GM19025 (cell line): ENCODE measurements around the gene C3orf18.

Experiments
- ATAC-seq: cut with Tn5 transposase; IDR thresholded peaks from one replicate; pipeline ENCODE4 v1.9.1; 2021; ENCODE audit warnings: mild to moderate bottlenecking, low read depth, moderate library complexity; ENCODE audit not compliant: unreplicated experiment

The C3orf18 gene

DNA sequence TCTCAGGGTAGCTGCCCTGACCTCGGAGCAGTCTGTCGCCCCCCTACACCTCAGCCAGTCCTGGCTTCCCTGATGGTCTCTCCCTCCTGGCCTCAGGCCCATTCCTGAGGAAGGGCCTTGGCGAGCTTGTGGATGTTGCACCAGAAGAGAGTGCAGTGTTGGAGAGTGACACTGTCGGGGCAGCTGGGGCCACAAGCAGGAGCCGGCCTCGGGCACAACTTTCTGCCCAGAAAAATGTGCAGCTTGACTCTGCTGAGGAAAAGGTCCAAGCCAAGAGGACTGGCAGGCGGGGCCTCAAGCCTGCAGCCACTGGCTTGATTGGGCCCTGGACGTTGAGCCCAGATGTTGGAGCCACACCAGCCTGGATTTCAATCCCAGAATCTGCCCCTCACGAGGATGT, 14.5 kb upstream of the C3orf18 start:
- no peak for ATAC-seq

DNA sequence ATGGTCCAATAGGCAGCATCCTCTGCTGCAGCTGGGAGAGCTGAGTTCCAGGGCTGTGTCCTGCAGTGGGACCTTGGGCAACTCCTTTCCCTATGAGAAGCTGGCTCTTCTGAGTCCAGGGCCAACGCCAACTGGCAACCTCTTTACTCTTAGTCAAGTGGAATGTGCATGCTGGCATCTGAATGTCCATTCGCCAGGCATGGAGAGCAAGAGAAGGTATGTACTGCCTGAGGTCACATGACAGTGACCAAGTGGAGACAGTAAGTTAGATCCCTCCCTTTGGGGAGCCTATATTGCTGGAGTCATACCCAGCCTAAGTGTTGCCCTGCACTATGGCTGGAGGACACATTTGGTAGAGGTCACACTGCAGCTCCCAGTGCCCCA, 13.9 kb upstream of the C3orf18 start:
- no peak for ATAC-seq

DNA sequence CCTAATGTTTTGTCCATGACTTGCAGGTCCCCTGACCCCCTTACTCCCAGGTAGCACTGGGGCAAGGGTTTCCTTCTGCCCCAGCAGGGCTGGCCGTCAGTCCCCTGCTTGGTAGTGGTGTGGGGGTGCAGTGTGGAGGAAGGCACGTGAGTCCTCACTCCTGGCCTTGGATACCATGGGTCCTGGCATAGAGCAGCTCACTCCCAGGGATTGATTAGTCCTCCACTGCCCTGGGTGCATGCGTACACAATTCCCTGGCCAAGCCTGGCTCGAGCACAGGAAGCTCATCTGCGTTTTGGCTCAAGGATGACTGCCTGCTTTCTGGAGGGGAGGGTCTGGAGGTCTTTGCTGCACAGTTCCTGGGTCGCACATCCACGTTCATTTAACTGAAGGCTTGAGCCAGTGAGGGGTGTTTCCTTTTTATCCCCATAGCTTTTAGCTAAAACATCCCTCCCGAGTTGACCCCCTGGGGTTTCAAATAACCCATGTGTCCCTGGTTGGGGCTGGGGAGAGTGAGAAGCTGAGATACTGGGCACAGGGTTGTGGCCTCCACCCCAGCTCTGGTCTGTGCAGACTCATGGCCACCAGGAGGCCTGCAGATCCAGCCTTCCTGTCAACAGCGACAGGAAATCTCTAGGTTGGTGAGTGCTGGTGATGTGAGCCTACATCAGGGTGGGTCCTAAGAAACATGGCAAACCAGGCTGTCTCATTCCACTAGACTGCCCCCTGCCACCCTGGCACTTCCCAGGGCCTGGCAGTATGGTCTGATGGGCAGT, 13.3 kb upstream of the C3orf18 start:
- ATAC-seq, result no peak

DNA sequence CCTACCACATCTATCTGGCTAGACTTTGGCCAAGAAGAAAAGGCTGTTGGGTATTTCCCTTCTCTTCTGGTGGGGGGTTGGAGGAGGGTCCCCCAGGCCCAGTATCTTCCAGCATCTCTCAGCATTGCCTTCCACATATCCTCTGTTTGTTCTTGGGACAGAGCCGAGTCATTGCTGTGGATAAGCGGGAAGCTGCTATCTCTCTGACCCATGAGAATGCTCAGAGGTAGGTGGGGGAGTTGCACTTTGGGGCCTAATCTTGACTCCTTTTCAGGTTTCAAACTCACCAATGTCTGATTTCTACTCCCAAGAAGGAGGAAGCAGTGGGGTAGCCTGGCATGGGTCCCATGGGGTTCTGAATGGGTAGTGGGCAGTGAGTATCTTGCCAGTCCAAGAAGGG, 9.8 kb upstream of the C3orf18 start:
- ATAC-seq, result no peak

DNA sequence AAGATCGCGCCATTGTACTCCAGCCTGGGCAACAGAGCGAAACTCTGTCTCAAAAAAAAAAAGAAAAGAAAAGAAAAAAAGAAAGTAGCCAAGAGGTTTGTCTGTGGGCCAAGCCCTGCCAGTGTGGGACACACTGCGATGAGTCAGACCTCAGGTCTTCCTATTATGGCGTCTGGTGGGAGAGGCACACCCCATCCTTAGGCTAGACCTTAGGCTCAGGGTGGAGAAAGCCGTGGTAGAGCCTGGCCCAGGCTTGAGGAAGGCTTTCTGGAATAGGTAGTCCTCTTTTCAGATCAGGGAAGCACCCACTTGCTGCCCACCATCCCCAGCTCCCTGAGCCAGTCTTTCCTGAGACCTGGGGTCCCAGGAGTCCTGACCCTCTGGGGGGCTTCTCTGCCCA, 7.8 kb upstream of the C3orf18 start:
- no peak for ATAC-seq

DNA sequence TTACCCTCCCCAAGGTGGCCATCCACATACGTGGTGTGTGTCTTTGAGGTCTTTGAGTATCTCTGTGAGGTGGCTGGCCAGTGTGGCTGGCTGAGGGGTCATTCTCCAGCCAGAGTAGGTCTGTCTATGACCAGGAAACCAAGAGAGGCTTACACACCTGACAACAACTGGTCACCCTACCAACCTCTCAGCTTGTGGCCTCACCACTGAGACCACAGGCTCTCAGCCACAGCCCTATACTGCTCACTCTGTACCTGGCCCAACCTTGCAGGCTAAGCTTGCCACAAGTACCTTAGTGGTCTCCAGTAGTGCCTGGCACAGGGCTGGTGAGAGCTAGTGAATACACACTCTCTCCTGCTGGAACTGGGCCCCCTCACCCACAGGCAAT, 6.9 kb upstream of the C3orf18 start:
- no peak for ATAC-seq

DNA sequence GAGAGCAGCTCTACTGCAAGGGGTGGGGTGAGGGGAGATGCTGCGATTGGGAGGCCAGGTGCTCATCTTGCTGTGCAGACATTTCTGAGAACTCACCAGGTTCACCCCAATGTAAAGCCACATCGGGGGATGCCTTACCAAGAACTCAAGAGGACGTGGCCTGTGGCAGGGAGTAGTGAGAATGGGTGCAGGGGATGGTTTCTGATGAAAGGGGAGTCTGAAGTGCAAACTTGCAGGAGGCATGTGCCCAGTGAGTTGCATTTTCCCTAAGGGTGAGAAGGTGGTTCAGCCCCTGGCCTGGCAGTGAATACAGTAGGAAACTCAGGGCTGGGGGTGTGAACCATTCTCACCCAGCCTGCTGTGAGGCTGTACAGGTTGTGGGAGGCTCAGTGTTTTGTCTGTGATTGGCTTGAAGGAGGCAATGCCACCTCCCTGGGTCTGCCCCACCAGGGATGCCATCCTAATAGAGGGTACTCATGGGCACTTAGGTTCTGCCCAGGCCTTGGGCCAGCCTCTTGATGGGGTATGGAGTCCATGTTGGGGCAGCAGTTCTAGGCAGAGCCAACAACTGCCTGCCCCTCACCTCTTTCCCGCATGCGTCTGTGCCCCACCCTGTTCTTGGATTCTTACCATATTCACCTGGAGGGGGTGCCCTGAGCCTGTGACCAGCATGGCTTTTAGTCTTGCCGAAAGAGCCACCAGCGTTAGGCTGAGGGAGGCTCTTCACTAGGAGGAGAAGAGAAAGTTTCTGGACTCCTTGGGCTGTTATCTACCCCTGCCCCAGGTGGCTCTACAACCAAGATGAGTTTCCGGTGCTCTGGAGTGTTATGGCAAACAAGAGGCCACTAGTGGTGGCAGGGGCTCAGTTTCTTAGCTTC, 6.3 kb upstream of the C3orf18 start:
- ATAC-seq, result no peak

DNA sequence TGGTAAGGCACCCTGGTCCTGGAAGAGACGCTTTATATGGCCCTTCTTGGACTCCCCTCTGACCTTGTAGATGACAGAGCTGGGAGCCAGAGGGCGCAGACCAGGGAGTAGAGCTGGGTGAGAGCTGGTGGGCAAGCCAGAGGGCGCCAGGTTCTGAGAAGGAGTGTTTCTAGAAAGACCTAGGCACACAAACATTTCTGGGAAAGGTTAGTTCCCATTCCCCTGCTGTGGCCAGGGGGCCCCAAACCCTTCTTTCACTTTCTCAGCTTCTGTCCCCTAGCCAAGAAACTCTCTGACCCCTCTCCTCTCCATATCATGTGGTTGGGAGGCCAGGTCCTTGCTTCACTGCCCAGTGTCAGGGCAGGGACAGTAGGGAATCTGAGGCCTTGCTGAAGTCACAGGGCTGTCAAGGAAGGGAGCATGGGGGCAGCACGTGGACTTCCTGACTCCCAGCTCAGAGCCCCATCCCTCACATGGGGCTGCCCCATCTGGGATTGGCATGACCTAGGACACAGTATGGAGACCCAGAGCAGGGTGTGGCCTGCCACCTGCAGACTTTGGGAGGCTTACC, 5.3 kb upstream of the C3orf18 start:
- no peak for ATAC-seq

DNA sequence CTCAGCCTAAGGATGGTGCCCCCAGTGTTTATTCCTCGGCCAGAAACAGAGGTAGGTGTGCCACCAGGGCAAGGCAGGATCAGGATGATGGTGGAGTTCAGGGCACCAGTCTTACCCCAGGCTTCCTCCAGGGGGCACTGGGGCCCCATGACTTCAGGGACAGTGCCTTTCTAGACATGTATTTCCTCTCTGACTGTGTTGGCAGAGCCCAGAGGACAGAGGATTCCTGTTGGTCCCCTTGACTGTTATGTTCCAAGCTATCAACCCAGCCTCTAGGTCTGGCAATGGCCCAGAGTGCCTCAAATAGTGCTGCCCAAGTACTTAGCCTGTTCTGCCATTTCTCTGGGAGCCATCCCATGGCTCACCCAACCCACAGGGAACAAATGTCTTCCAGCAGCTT, 4.6 kb upstream of the C3orf18 start:
- no peak for ATAC-seq

DNA sequence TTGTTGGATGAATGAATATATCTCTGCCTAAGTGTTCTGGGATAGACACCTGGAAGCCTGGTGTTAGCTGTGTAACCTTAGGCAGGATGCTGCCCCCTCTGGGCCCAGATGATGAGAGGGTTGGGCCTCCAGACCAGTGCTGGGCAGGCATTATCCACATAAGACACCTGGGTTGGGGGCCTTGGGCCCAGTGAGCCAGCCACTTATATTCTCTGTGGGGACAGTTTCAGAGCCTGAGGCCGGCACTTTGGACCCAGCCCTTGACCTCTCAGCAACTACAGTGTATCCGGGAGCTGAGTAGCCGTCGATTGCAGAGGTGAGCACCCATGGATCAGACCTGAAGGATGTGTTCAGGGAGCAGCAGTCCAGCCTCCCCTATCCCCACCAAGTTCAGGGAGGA, 3.9 kb upstream of the C3orf18 start:
- ATAC-seq, result no peak

DNA sequence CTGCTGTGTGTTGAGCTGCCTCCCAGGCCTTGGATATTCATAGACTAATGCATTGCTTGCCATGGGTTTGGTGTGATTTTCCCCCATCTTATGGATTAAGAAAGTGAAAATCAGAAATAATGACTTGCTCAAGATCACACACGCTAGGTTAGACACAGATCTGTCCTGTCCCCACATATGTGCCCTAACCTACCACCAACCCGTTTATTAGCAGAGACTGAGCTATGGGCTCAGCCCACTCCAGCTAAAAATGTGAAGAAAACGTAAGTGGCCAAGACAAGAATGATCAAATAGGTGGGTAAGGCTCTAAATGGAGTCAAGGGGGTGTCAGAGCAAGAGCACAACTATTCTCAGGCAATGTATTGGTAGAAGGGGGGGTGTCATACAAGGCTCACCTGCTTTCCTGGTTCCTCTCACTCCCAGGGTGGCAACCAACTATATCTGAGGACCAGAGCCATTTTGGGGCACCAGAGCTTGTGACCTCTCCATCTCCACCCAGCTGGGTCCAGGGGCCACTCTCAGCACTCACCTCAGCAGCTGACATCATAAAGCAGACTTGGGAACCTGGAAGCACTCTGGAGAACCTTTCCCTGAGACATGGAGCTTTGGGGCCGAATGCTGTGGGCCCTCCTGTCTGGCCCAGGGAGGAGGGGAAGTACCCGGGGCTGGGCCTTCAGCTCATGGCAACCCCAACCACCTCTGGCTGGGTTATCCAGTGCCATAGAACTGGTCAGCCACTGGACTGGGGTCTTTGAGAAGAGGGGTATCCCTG, 3.1 kb upstream of the C3orf18 start:
- no peak for ATAC-seq

DNA sequence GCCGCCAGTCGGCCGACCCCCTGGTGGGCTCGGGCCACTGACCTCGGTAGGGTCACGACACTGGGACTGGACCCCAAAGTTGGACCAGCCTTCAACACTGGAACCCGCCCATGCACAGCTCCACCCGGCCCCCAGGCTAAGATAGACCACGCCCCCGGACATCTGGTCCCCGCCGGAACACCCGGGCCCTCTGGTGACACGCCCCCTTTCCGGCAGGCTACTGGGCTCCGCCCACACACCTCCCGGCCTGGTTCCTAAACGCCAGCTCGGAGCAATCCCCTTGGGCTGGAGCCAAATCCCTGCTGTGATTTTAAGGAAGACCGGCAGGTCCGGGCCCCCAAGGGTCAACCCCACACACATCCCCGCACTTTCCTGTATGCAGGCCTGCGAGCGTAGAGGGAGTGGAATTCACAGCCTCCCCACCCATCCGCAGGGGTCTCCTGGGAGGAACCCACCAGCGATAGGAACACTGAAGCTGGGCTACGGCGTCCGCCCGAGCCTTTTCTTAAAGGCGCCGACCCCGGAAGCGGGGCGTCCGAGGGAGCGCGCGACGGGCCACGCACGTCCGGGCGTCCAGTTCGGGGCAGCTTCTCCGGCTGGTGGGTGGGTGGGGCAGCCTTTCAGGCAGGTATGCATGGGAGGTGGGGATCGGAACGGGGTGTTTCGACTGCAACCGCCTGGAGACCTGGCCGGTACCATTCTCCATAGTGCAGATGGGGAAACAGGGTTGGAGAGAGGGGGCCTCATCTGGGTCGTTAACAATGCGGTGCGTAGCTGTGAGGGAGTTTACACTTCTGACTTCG, 1.6 kb upstream of the C3orf18 start, which contains the start of gene HEMK1:
Gene HEMK1 (plus strand): TSS at position 576 of the 803 bp plus-strand sequence. CDS start 1,583 bp downstream, outside the sequence.
- ATAC-seq, result peak; percentile 50

DNA sequence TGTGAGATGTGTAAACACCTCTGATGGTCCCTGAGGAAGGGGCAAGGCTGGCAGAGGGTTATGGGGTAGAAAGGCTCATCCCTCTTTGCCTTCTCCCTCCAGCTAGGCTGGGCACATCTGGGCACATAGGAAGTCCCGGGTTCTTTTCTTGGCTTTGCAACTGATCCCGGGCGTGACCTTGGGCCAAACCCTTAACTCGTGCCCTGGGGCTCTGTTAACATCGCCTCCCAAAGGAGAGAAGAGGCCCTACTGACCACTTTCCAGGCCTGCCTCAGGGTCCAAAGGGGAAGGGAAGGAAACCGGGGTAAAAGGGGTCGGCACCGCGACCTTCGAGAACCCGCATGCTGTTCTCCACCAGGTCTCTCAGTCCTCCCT, 549 bp downstream of the C3orf18 start:
- ATAC-seq, result no peak

DNA sequence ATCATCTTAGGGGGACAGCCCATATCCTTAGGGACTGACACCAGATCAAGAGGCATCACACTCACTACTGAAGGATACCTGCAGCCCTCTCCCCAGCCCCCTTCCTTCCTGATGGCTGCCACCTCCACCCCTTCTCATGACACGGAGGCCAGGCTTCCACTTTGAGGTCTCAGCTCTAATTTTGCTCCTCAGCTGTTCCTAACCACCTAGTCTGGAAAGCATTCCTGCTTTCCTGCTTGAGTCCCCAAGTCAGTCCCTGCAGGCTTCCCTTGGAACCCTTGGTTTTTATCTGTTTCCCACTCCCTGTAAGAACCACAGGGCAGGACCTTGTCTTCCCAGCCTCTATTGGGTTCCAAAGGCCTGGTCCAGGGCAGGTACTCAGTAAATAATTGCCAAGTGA, 3.2 kb downstream of the C3orf18 start:
- no peak for ATAC-seq

DNA sequence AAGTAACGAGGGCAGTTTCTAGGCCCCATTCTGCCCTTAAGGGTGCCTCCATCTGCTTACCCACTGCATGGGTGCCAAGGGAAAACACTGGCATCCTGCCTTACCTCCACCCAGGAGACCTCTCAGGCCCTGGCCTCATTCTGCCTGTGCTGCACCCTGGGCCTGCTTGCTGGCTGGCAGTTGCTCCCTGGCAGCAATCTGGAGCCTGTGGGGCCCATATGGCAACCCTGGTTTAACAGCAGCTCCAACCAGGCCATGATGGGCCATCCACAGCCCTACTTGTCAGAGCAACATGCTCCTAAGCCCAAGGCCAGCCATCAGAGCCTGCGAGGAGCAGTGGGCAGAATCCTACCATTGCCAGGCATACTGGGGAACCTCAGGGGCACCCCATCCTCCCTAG, 3.7 kb downstream of the C3orf18 start:
- ATAC-seq, result no peak

DNA sequence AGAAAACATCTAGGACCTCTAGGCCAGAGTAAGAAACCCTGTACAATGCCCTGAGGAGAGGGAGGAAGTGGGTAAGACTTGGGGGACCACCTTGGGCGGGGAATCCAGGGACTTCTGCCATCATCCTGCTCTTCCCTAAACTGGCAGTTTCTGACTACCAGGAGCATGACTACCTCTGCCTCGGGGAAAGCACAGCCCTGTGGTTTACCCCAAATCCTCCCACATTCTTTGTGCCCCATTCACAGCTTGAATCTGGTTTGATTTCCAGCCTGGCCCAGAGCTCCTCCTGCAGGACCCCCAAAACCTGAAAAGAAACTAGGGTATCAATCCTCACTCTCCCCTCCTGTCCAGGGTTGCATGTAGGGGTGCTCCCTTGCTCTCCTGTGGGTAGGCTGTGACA, 4.7 kb downstream of the C3orf18 start:
- ATAC-seq, result no peak

DNA sequence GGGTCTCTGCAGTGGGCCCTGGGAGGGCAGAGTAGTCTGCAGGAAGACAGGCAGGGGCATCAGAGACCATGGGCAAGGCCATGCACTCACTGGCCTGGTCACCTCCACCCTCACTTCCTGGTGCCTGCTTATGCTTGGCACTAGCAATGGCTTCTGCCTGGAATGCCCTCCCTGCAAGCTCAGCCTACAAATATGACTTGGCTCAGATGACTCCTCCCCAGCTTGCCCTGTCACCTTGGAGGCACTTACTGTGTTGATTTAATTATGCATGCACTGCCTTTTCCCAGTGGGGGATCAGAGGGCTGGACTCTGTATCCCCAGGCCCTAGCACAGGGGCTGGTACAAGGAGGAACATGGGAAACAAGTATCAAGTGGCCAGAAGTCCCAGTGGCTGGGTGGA, 7.8 kb downstream of the C3orf18 start:
- ATAC-seq, result no peak

DNA sequence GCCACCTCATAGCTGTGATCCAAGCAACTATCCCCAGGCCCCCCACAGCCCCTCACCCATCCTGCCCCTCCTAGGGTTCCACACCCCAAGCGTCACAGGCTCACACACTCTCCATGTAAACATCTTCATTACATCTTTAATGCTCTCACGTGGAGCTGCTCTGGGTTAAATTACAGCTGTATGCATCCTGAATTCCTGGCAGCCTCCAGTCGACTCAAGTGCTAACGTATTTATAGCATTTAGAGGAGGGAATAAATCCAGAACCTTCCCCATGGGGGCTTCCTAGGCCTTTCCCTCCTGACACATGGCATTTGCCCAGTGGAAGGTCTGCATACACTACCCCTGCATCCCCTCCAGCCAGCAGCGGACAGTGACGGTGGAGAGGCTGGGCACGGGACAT, 9.6 kb downstream of the C3orf18 start:
- ATAC-seq, result no peak

DNA sequence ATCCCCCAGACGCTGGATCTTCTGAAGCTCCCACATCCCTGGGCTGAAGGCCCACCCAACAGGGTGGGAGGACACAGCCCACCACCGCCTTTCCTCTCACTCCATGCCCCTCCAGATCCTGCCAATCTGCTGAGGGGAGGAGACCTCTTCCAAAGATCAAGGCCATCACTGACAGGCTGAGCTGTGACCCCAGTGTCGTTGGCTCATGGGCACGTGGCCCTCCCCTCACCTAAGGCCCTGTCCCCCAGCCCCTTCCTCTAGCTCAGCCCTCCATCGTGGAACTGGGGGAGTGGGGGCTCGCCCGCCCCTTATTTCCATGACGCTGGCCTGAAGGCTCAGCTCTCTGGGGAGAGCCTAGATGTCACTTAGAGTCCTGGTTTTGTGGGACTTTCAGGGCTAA, 10.4 kb downstream of the C3orf18 start:
- no peak for ATAC-seq

DNA sequence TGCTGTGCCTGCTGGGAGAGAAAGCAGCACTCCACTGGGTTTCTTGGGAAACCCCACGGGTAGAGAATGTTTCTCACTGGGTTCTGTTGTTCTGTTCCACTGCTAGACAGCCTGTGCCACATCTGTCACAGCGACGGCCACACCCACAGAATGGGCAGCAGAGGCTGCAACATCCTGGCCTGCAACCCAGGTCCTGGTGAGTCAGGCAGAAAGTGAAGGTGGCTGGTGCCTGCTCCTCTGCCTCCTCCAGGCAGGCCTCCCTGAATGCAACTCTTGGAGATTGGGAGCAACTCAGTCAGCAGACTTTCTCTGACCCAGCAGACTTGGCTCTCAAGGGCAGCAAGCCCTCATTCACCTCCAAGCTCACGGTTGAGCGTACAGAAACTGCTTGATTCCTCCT, 13.0 kb downstream of the C3orf18 start:
- ATAC-seq, result no peak
